MM.1S (cell line): Measurements from ENCODE around the gene LRRC4B.

Source experiments
- CTCF ChIP-seq: fragments of 300-600 bp; sonication (generic); IDR thresholded peaks from 2 replicates; pipeline ENCODE4 v1.5.1; 2016; ENCODE audit warnings: antibody characterized with exemption, low read length, mixed read lengths
- EZH2 ChIP-seq: fragments of 300-600 bp; sonication (generic); optimal IDR thresholded peaks from 2 replicates; pipeline ENCODE3; 2017; ENCODE audit warnings: low read depth, mild to moderate bottlenecking, antibody characterized with exemption, low read length, mixed read lengths
- EZH2phosphoT487 ChIP-seq: fragments of 300-600 bp; sonication (generic); IDR thresholded peaks from 2 replicates; pipeline ENCODE4 v1.6.1; 2018; ENCODE audit warnings: antibody characterized with exemption, low read length

- no peak for TF ChIP-seq EZH2
- TF ChIP-seq CTCF = no peak
- no peak for TF ChIP-seq EZH2phosphoT487
Observed at GRCh38 chr19:50508843-50509190, 59.4 kb downstream of the LRRC4B start.
